ENCODE results near the gene CLCA1. TPM values are rescaled to one million over a fixed set of nuclear protein-coding genes. Genes with fewer than 3 reads are reported as not detected.

Gene CLCA1
- total RNA-seq, 1 experiment from 2014 or later: not detected

- CTCF ChIA-PET: interaction anchor here (0.6 kb wide), 1 partner anchor 187 kb away, joined by 3 read pairs; the partner anchor contains the start of gene SH3GLB1
- intact Hi-C loops (cut with micrococcal nuclease; ENCODE audit: unreplicated experiment): no loop called here
Measured at GRCh38 chr1:86517336-86517735, 48.6 kb downstream of the CLCA1 start.

GRCh38 chr1:86520789-86521521, 52.2 kb downstream of the CLCA1 start:
- Histone ChIP-seq H3K27me3 (replicated peaks; ENCODE audit: insufficient read depth, low read depth, low read length, poor library complexity) (no peaks in the 10 kb centered on the region), H3K4me1 (ENCODE audit: insufficient read depth, low read length, poor library complexity, severe bottlenecking) (no peaks in the 10 kb centered on the region), H3K9me3 (ENCODE audit: low read depth, low read length, poor library complexity, severe bottlenecking) (no peaks in the 10 kb centered on the region), H3K27ac (ENCODE audit: low read depth, low read length, poor library complexity, severe bottlenecking) (no peak overlapping the region), H3K4me3 (ENCODE audit: low read depth, low read length, poor library complexity, severe bottlenecking) (no peak overlapping the region), H3K36me3 (ENCODE audit: insufficient read depth, low read length, poor library complexity, severe bottlenecking) (no peaks in the 10 kb centered on the region)
- intact Hi-C loops (cut with micrococcal nuclease; ENCODE audit: unreplicated experiment): no loop called here
- ChIA-PET POLR2A (ENCODE audit: low non-redundant PET) (no interaction called here), CTCF (no interaction called here)
- DNase-seq (ENCODE audit: low spot score): no peak
- no peak for TF ChIP-seq EZH2 (IDR thresholded peaks at IDR 0.05; ENCODE audit: borderline replicate concordance, low read depth, low read length, poor library complexity, severe bottlenecking)
- no peak for TF ChIP-seq CTCF (conservative IDR thresholded peaks at IDR 0.05; ENCODE audit: low read depth, low read length)
- BruUV-seq (replicated peaks): no TSS peak

More at GRCh38 chr1:86517336-86517735, 48.6 kb downstream of the CLCA1 start:
- no peak overlapping the region for H3K27ac ChIP-seq (ENCODE audit: low read depth, low read length, poor library complexity, severe bottlenecking)
- POLR2A ChIA-PET (ENCODE audit: low non-redundant PET): no interaction called here
- no peak for DNase-seq (ENCODE audit: low spot score)
- no peak for TF ChIP-seq CTCF (conservative IDR thresholded peaks at IDR 0.05; ENCODE audit: low read depth, low read length)
- no peak for TF ChIP-seq EZH2 (IDR thresholded peaks at IDR 0.05; ENCODE audit: borderline replicate concordance, low read depth, low read length, poor library complexity, severe bottlenecking)
- no peaks in the 10 kb centered on the region for H3K27me3 ChIP-seq (replicated peaks; ENCODE audit: insufficient read depth, low read depth, low read length, poor library complexity)
- no peak overlapping the region for H3K4me3 ChIP-seq (ENCODE audit: low read depth, low read length, poor library complexity, severe bottlenecking)
- no peaks in the 10 kb centered on the region for H3K9me3 ChIP-seq (ENCODE audit: low read depth, low read length, poor library complexity, severe bottlenecking)
- no peaks in the 10 kb centered on the region for H3K36me3 ChIP-seq (ENCODE audit: insufficient read depth, low read length, poor library complexity, severe bottlenecking)
- no peaks in the 10 kb centered on the region for H3K4me1 ChIP-seq (ENCODE audit: insufficient read depth, low read length, poor library complexity, severe bottlenecking)
- no TSS peak for BruUV-seq (replicated peaks)

GRCh38 chr1:86521522-86521891, 52.8 kb downstream of the CLCA1 start:
- no peaks in the 10 kb centered on the region for H3K9me3 ChIP-seq (ENCODE audit: low read depth, low read length, poor library complexity, severe bottlenecking)
- H3K4me1 ChIP-seq (ENCODE audit: insufficient read depth, low read length, poor library complexity, severe bottlenecking): no peaks in the 10 kb centered on the region
- no TSS peak for BruUV-seq (replicated peaks)
- H3K36me3 ChIP-seq (ENCODE audit: insufficient read depth, low read length, poor library complexity, severe bottlenecking): no peaks in the 10 kb centered on the region
- TF ChIP-seq EZH2 (IDR thresholded peaks at IDR 0.05; ENCODE audit: borderline replicate concordance, low read depth, low read length, poor library complexity, severe bottlenecking) (no peak), CTCF (conservative IDR thresholded peaks at IDR 0.05; ENCODE audit: low read depth, low read length) (no peak)
- intact Hi-C loops (cut with micrococcal nuclease; ENCODE audit: unreplicated experiment): no loop called here
- ChIA-PET CTCF (no interaction called here), POLR2A (ENCODE audit: low non-redundant PET) (no interaction called here)
- no peak overlapping the region for H3K27ac ChIP-seq (ENCODE audit: low read depth, low read length, poor library complexity, severe bottlenecking)
- no peaks in the 10 kb centered on the region for H3K27me3 ChIP-seq (replicated peaks; ENCODE audit: insufficient read depth, low read depth, low read length, poor library complexity)
- DNase-seq (ENCODE audit: low spot score): no peak
- H3K4me3 ChIP-seq (ENCODE audit: low read depth, low read length, poor library complexity, severe bottlenecking): no peak overlapping the region
